SH-SY5Y (cell line): ENCODE measurements around the gene HEXB.

ENCODE experiments used
- GATA2 ChIP-seq: IDR thresholded peaks from 2 replicates; pipeline ENCODE4 v1.6.1; 2011; ENCODE audit warnings: mild to moderate bottlenecking, low read depth, low read length
- GATA3 ChIP-seq: IDR thresholded peaks from 2 replicates; pipeline ENCODE4 v1.6.1; 2011; ENCODE audit warnings: low read depth, mild to moderate bottlenecking, low read length, moderate library complexity

GRCh38 chr5:74640450-74640953, 44.5 kb upstream of the HEXB start, which contains the start of gene ENC1:
- TF ChIP-seq GATA2: no peak
- no peak for TF ChIP-seq GATA3
